GM18873 (cell line): ENCODE results near the gene NALCN.

ENCODE experiments used
- ATAC-seq: cut with Tn5 transposase; IDR thresholded peaks from one replicate; pipeline ENCODE4 v1.9.1; 2021; ENCODE audit warnings: mild to moderate bottlenecking, moderate library complexity, moderate number of reproducible peaks; ENCODE audit not compliant: unreplicated experiment, low FRiP score

Gene NALCN

DNA sequence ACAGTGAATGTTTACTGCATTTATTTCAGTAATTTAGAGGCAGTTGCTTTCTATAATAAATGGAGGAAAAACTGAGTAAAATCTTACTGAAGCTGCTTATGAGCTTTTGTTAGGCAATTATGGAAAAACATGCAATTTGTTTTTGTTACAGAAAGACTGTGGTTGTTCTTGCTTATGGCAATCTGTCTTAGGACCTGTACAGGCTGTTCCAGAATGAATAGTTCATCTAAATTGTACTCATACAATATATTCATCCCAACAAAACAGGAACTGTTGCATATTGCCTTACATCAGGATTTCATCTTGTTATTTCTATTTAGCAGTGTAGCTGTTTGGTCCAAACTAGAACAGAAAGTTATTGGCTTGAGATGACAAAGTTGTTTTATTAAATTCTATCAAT lies 199.2 kb downstream of the NALCN start:
- ATAC-seq, result no peak

DNA sequence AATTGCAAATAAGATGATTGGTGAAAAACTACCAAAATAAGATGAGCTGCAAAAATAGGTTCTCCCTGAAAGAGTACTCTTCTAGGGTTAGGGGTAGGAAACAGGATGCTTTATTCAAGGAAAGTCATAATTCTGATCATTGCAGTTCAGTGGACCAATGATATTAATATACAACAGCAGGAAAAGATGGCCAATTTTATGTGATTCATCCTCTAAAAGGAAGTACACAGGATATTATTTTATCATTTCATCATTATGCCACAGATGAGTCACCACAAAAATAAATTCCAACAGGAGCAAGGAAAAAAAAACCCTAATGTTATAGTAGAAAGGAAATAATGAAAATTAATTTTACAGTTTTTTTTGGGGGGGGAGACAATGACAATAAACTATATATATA lies 205.0 kb downstream of the NALCN start:
- ATAC-seq, result no peak

DNA sequence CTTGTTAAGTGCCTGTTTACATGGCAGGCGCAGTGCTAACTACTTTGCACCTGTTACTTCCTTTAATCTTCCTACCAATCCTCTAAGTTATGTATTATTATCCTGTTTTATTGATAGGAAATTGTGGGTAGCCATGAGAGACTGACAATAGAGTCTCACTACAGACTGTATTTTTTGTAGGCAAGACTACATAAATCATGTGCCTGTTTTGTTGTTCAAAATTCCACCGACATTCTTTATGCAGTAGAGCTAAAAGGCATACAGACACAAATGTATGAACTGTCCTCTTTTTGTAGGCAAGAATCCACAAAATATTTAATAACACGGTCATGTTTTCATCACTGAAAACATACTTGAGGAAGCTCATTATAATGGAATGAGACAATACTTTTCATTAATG lies 205.5 kb downstream of the NALCN start:
- no peak for ATAC-seq

DNA sequence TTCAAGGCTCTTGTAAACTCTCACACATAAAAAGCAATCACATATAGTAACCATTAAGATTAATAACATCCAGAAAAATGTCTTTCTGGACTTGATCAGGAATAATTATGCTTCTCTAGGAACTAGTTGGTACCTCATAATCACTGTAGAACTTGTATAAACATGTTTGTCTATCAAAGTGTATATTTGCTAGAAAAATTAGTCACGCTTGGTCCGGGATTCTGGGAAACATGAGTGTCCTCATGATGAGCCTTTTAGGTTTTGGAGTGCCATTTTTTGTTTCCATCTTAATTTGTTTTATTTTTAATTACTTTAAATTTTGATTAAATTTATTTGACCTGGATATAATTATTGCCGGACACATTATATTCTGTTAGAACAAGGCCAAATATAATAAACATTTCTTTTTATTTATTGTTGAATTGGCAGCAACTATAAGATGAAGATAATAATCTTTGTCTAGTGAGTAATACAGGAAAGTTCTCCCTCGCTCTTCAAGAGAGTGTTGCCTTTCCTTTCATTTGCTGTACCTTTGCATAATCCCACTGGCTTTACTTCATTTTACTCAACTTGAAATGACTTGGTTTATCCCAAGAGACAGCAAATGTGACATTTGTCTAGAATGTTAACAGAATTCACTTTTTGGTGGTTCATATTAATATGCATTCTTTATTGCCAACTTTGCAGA lies 207.0 kb downstream of the NALCN start:
- no peak for ATAC-seq

DNA sequence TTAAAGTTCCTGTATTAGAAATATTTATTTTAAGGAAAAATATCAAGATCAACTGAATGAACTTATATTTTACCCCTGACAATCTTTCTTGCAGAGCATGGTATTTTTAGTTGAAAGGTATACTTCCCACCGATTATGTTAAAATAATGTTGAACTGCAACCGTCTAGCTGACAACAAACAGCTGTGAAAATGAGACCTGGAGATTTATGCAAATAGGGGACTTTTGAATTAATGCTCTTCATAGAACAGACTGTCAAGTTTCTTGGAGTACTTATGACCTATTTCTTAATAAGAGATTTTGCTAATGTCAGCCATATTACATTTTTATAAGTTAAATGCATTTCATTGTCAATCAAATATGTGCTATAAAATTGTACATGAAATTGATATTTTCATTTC lies 210.9 kb downstream of the NALCN start:
- no peak for ATAC-seq

DNA sequence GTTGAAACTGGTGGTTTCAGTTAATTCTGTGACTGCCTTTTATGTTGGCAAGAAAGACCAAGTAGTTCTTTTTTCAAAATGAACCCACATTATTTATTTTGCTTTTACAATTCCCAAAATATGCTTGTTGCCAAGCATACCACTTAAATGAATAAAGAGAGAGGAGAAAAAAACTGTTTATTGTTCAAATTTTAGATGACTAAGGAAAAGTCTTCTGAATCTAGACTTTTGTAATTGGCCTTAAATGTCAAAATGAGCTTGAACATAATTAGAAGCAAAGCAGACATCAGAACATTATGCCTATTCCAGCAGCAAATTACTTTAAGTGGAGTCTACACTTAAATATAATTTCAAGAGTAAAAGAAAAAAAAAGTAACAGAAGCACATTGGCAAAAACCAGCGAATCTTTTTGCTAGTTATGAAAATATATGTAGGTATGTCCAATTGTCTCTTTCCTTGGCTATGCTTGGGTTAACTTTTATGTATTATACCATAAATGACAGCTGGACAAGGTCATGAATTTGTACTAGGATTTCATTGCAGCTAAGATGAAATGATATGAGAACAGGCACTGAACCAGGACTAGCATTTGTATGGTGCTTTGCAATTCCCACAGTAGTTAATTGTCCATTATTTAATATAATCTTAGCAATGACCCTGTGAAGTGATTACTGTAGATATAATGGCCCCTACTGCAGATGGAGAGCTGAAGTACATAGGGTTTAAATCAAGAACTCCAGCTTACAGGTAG lies 211.9 kb downstream of the NALCN start:
- ATAC-seq, result no peak

DNA sequence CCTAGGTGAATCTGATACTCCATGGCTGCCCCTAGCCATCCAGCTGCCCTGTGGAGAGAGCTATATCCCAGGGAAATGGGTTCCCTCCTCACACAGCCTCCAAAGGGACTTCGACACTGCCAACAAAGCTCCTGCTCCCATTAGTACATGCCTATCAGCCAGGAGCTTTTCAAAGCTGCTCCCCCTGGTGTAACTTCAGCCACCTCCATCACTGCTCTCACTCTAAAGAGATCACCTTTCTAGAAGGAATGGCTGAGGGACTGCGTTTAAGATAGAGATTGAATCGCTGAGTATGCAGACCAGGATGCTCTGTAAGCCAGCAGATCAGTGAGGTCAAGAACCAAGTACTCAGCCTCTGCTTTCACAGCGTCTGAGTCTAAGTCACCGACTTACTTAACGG lies 213.7 kb downstream of the NALCN start:
- no peak for ATAC-seq

DNA sequence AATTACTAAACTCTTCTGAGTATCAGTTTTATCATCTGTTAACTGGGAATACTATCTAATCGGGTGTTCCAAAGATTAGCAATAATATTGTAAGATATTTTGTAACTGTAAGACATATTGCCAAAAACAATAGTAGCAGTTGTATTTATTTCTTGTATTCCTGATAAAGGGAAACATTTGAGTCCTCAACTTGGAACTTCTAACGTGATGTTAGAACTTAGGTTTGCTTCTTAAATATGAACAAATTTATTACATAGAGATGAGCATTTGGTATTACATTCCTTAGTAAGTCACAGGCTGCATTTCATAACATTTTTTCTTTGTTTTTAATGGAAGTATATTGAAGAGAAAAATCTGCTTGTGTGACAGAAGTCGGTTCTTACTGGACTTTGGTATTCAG lies 225.3 kb downstream of the NALCN start:
- ATAC-seq, result no peak

DNA sequence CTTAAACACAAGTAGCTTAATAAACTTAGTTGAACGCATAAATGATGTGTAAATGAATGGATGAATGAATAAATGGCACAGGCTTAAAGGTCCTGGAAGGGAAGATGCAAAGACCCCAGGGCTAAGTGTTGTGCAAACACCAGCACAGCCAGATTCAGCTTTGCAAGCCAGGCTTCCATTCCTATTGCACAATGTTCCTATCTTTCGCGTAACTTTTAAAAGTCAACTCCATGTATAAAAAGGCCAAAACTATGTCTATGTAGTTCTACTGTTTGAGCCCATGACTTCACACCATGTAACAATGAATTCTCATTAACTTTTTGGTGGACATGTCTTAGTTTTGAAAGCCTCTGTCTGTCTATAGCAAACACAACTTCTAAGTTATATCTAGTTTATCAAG lies 226.0 kb downstream of the NALCN start:
- ATAC-seq, result no peak

DNA sequence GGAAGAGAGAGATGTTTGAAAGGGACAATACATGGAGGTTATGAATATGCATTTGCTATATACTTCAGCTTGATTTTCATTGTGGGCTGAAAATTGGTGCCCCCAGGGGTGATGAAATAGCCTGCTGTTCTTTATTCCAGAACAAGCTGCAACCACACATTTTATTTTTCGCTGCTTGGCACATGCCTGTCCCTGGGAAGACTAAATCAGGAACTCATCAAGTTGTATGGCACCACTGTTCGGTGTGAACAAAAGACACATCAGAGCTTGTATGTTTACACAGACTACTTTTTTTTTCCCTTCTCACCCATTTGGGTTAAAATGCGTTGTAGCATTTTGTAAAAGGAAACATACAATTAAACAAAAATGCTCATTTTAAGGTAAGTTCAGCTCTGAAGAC lies 230.7 kb downstream of the NALCN start:
- no peak for ATAC-seq

DNA sequence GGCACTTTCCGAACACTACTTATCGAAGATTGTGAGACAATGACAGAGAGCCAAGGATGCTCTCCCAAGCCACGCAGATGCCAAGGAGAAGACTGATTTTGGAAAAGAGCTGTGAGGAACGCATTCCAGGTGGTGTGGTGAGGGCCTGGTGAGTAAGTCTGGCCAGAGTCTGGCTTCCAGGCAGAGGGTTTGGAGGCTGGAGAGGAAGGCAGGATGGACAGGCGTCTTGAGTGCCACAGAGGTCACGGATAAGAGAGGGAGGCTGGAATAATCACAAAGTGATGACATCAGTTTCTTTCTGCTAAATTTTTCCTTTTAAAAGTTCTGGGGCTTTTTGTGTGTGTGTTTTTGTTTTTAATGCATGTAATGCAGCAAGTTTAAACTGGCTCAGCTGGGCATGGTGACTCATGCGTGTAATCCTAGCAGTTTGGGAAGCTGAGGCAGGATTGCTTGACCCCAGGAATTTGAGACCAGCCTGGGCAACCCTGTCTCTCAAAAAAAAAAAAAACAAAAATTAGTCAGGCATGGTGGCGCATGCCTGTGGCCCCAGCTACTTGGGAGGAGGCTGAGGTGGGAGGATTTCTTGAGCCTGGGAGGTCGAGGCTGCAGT lies 235.1 kb downstream of the NALCN start:
- no peak for ATAC-seq

DNA sequence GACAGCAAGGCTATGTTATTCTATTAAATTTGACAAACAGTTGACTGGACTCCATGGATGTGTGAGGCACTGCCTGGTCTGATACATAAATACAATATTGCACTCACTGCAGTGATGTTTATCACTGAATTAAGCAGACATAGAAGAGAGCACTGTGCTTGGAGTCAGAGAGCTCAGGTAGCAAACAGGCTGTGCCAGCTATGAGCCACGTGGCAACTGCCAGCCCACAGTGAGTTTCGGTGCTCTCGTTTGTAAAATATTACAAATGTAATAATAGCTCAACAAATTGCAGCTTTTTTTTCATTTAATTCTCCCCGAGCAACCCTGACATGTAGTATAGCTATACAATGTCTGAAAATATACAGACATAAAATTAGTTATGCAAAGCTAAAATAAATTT lies 237.3 kb downstream of the NALCN start:
- no peak for ATAC-seq

DNA sequence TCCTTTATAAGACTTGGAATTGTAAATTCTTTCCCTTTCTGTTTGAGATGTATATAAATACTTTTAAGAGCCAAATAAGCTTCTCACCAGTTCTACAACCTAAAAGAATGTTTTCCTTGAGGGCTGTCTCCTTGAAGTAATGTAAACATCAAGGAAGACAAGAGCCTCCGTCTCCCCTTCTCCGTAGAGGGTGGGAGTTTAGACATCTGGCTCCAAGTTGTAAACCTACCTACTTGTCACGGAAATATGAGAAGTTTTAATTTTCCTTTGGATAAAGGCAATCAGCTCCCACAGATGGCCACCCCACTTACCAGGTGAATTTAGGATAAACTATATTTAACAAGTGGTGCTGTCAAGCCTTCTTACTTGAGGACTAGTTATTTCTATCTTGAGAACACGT lies 237.9 kb downstream of the NALCN start:
- ATAC-seq, result no peak

DNA sequence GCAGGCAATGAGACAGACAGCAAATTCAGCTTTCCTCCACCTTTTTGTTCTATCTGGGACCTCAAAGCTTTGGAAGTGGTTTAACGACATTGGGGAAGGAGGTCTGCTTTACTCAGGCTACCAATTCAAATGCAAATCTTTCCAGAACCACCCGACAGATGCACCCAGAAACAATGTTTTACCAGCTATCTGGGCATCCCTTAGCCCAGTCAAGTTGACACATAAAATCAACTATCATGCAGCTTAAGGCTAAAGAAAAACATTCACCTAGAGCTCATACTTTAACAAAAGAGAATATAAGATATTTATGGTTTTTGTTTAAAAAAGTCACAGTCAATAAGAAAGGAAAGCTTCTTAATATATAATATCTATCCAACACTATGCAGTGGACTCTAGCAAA lies 246.0 kb downstream of the NALCN start:
- ATAC-seq, result no peak

DNA sequence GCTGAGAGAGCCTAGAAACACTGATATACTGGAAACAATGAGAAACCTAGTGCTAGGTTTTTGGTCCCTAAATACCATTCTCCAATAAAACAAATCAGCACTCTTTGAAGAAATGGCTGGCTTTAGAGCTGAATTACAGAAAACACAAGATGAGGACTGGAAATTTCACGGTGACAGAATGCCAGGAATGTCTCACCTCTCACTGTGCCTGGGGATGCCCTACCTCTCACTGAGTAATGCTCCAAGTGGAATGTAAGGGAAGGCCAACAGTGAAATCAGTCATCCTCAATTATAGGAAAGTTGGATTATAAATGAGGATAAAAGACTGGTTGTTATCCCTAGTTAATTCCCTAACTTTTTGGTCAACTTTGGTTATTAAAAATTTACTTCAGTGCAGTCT lies 259.0 kb downstream of the NALCN start:
- ATAC-seq, result no peak

DNA sequence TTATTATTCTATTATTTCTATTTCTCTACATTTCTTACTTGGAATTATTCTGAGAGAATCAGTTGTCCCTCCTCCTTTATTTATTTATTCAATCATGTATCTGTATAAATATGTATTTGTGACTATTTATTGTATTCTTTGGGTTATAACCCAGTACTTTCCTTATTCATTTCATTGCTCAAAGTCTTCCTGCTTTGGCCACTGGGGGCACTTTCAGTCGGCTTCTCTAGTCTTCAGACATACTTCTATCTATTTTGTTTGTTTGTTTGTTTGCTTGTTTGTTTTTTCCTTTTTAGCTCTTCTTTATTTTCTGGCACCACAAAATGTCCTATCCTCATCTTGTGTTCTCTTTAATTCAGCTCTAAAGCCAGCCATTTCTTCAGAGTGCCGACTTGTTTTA lies 260.4 kb downstream of the NALCN start:
- no peak for ATAC-seq

DNA sequence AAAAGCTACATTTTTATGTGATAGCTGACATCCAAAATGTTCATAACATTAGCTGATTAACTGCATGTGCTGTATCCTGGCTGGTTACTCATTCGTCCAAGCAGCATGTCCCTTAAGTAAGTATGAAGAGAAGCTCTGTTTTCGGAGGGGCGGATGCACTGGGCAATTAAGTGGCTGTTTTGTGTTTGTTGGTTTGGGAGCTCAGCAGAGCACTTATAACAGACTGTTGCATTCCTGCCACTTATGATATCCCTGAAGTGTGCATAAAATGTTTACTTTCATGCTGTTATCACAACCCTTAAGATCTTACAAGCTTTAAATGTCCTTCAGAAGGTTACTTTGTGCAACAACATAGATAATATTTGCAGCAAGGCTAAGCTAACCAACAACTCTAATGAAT lies 264.1 kb downstream of the NALCN start:
- ATAC-seq, result no peak

DNA sequence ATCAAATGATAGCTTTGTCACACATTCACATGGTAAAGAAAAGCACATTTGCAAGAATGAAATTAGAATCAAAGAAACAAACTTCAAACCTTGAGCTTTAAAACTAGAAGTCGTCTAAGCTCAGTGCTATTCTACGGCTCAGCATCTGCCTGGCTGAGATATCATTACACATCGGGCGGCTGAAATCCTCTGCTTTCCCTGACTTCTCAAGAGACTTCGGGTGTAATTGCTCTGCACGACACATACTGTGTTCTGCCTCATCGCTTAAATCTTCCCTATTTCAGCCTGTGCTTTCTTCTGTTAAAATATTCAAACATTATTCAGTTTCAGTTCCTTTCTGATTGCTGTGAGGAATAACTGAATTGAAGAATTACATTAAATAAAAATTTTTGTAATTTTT lies 265.3 kb downstream of the NALCN start:
- ATAC-seq, result no peak

DNA sequence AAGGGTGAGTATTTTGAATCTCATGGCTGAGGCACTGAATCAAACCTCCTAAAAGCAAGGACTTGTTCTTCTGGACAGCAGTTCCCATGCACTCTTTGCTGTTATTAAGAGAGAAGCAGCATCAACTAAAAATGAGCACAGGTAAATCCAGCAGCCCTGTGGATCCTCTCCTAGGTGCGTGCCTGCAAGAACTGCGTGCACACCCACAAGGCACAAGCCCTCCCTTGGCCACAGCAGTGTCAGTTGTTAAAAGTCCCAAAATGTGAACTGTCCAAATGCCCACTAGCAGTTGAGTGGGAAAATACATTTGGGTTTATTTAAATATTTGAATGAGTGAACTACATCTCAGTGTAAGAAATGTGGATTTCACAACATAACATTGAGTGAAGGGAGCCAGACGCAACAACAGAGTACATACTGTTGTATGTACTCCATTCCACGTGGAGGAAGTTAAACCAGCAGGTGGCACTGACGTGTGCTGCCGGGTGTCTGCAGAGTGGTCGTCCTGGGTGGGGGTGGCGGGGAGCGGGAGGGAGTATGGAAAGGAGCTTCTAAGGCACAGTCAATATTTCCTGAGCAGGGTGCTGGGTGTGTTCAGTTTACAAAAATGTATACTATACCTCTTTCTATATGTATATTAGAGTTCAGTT lies 266.4 kb downstream of the NALCN start:
- no peak for ATAC-seq

DNA sequence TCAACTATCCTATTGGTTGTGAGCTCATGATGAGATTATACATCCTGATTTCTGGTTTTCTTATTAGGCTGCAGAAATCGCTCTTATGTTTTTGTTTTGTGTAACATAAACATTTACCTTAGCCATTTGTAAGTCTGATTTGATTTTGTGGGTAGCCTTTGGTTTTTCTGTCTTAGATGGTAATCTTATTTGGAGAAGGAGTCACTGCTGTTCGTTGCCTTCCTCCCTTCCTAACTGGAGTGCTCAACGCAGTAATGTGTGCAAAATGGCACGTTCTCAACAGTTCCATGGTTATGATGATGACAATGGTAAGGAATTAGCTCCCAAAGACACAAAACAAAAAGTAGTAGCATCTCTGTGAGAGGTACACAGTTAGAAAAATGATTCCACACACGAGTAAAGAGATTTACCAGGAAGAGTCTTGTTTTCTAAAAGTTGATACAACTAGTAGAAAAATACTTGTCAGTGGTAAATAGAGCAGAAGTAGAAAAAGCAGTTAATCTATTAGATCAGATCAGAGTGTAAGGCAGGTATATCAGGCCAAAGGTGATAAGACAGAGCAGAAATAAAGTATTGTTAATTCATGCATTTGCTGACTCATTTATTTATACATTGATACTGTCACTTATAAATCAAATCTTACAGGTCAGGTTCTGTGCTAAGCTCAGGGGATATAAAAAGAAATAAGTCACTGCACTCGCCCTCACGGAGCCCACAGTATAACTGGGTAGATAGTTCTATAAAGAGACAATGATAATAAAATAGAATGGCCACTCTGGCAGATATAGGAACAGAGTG lies 270.0 kb downstream of the NALCN start:
- ATAC-seq, result no peak
